ENCODE results near the gene CNOT4. TPM values are rescaled to one million over a fixed set of nuclear protein-coding genes. Genes with fewer than 3 reads are reported as not detected.

The CNOT4 gene
- total and polyA plus RNA-seq, 2 of the 8 experiments (the other 6 are each of a cell fraction or from before 2014, with no cell fraction given): 10.9 to 25.8 TPM

DNA sequence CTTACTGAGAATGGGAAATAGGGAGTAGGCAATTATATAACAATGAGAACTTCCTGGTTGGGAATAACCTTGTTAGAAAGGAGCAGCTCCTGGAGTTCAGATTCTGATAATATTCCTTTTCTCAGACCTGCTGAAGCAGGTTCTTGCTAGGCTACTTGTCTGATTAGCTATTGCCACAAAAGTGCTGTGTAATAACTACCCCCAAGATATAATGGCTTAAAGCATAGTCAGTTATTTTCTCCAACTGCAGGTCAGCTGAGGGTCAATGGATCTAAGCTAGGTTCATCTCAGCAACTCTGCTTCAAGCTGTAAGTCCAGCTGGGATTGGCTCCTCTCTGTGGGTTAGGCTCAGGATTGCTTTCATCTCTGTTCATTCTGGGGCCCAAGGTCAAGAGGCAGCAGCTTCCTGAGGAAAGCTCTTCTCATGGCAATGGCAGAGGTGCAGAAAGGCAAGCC is 9.4 kb upstream of the CNOT4 start (continued):
- TF ChIP-seq JUN (IDR thresholded peaks at IDR 0.05; ENCODE audit: low read depth, low read length) (no peak), EP300 (IDR thresholded peaks at IDR 0.05; ENCODE audit: borderline replicate concordance in 1 of 2, low read depth in 2 of 2, low read length in 2 of 2) (no peak), SIN3A (conservative IDR thresholded peaks at IDR 0.05 in 1 of 2, IDR thresholded peaks at IDR 0.05 in 1 of 2; ENCODE audit: low read depth in 1 of 2, low read length in 2 of 2) (no peak)
